HAP-1 (cell line): ENCODE measurements around the gene ETS2.
A peak's percentile ranks its signal among the peaks of the same experiment; 100 is the strongest.

ENCODE experiments used
- DNase-seq, 2 experiments: peaks; one replicate each; pipeline ENCODE4 v3.0.0-alpha.2; 2016 to 2020; ENCODE audit warnings: low spot score in 2 of 2
- H3K27me3 ChIP-seq: fragments of 250-450 bp; sonication (Bioruptor Pico); 2 replicates; pipeline ENCODE4 v1.5.1; 2020; ENCODE audit warnings: low read depth, mild to moderate bottlenecking, moderate library complexity
- H3K36me3 ChIP-seq: fragments of 250-450 bp; sonication (Bioruptor Pico); replicated peaks from 2 replicates; pipeline ENCODE4 v1.5.1; 2020; ENCODE audit warnings: mild to moderate bottlenecking
- H3K4me1 ChIP-seq: fragments of 250-450 bp; sonication (Bioruptor Pico); 2 replicates; pipeline ENCODE4 v1.5.1; 2020; ENCODE audit warnings: mild to moderate bottlenecking
- H3K4me3 ChIP-seq: fragments of 250-450 bp; sonication (Bioruptor Pico); 2 replicates; pipeline ENCODE4 v1.5.1; 2020; ENCODE audit warnings: mild to moderate bottlenecking, moderate library complexity
- H3K9me3 ChIP-seq: fragments of 250-450 bp; sonication (Bioruptor Pico); 2 replicates; pipeline ENCODE4 v1.5.1; 2020; ENCODE audit warnings: mild to moderate bottlenecking, moderate library complexity
- in situ Hi-C: fragments of 300-500 bp; cut with MboI; formaldehyde crosslinking; loops from 3 replicates; pipeline ENCODE4 v1.14.3; 2020; ENCODE audit warnings: low sequenced_read_pairs, inconsistent platforms, mixed read lengths

The ETS2 gene

GRCh38 chr21:38805328-38806152 is at the start of gene ETS2:
Gene ETS2 (plus strand): TSS chr21:38805929. CDS start chr21:38810035, 4,106 bp downstream.
- in situ Hi-C loops, result loop anchor here (10.0 to 25.0 kb wide), 2 partner anchors 369 to 582 kb away; a partner anchor contains a TSS
- H3K4me3 ChIP-seq, result peak within 1 kb of the TSS; percentile 71
- peaks cover 10% of the 10 kb centered on the region for H3K36me3 ChIP-seq
- H3K27me3 ChIP-seq, result no peaks in the 10 kb centered on the region
- no peaks in the 10 kb centered on the region for H3K9me3 ChIP-seq
- peak; percentile 92 to 94 for DNase-seq
- H3K4me1 ChIP-seq, result peaks cover 25% of the 10 kb centered on the region

- Histone ChIP-seq H3K9me3 (no peaks in the 10 kb centered on the region), H3K4me3 (no peak overlapping the region), H3K4me1 (no peaks in the 10 kb centered on the region), H3K27me3 (no peaks in the 10 kb centered on the region), H3K36me3 (no peaks in the 10 kb centered on the region)
- no peak for DNase-seq
- in situ Hi-C loops, result no loop called here
These were observed 49.0 kb upstream of the ETS2 start for GRCh38 chr21:38756746-38757145.

GRCh38 chr21:38758501-38759214 is 47.1 kb upstream of the ETS2 start:
- H3K27me3 ChIP-seq, result no peaks in the 10 kb centered on the region
- no peaks in the 10 kb centered on the region for H3K9me3 ChIP-seq
- in situ Hi-C loops, result no loop called here
- H3K4me1 ChIP-seq, result no peaks in the 10 kb centered on the region
- no peak overlapping the region for H3K4me3 ChIP-seq
- no peaks in the 10 kb centered on the region for H3K36me3 ChIP-seq
- DNase-seq, result no peak

- no peaks in the 10 kb centered on the region for H3K9me3 ChIP-seq
- no peaks in the 10 kb centered on the region for H3K36me3 ChIP-seq
- no peaks in the 10 kb centered on the region for H3K4me1 ChIP-seq
- no peak for DNase-seq
- in situ Hi-C loops, result no loop called here
- H3K27me3 ChIP-seq, result no peaks in the 10 kb centered on the region
- H3K4me3 ChIP-seq, result no peak overlapping the region
These were observed 46.3 kb upstream of the ETS2 start for GRCh38 chr21:38759413-38759812.

GRCh38 chr21:38760017-38760761 is 45.5 kb upstream of the ETS2 start:
- Histone ChIP-seq H3K9me3 (no peaks in the 10 kb centered on the region), H3K27me3 (no peaks in the 10 kb centered on the region), H3K4me1 (no peaks in the 10 kb centered on the region), H3K4me3 (no peak overlapping the region), H3K36me3 (no peaks in the 10 kb centered on the region)
- DNase-seq, result no peak
- in situ Hi-C loops, result no loop called here

GRCh38 chr21:38760762-38761155 is 45.0 kb upstream of the ETS2 start:
- H3K36me3 ChIP-seq, result no peaks in the 10 kb centered on the region
- H3K27me3 ChIP-seq, result no peaks in the 10 kb centered on the region
- in situ Hi-C loops, result no loop called here
- DNase-seq, result no peak
- no peak overlapping the region for H3K4me3 ChIP-seq
- H3K4me1 ChIP-seq, result no peaks in the 10 kb centered on the region
- no peaks in the 10 kb centered on the region for H3K9me3 ChIP-seq

- in situ Hi-C loops, result no loop called here
- Histone ChIP-seq H3K27me3 (no peaks in the 10 kb centered on the region), H3K9me3 (no peaks in the 10 kb centered on the region), H3K4me1 (no peaks in the 10 kb centered on the region), H3K4me3 (no peak overlapping the region), H3K36me3 (no peaks in the 10 kb centered on the region)
- DNase-seq, result no peak
These were observed 44.2 kb upstream of the ETS2 start for GRCh38 chr21:38761531-38761930.

GRCh38 chr21:38765056-38765455 is 40.7 kb upstream of the ETS2 start:
- Histone ChIP-seq H3K36me3 (no peaks in the 10 kb centered on the region), H3K9me3 (0 out of 2 replicates have a peak, but pooled peaks cover 2% of the 10 kb centered on the region), H3K27me3 (no peaks in the 10 kb centered on the region), H3K4me1 (no peaks in the 10 kb centered on the region), H3K4me3 (no peak overlapping the region)
- in situ Hi-C loops, result no loop called here
- no peak for DNase-seq

GRCh38 chr21:38766987-38767722 is 38.6 kb upstream of the ETS2 start:
- in situ Hi-C loops, result no loop called here
- H3K36me3 ChIP-seq, result no peaks in the 10 kb centered on the region
- DNase-seq, result no peak
- no peaks in the 10 kb centered on the region for H3K27me3 ChIP-seq
- no peak overlapping the region for H3K4me3 ChIP-seq
- 0 out of 2 replicates have a peak, but pooled peaks cover 2% of the 10 kb centered on the region for H3K9me3 ChIP-seq
- H3K4me1 ChIP-seq, result no peaks in the 10 kb centered on the region

GRCh38 chr21:38768471-38769063 is 37.2 kb upstream of the ETS2 start:
- no peak for DNase-seq
- Histone ChIP-seq H3K36me3 (no peaks in the 10 kb centered on the region), H3K4me3 (no peak overlapping the region), H3K9me3 (0 out of 2 replicates have a peak, but pooled peaks cover 2% of the 10 kb centered on the region), H3K4me1 (no peaks in the 10 kb centered on the region), H3K27me3 (no peaks in the 10 kb centered on the region)
- in situ Hi-C loops, result no loop called here

- no peak for DNase-seq
- Histone ChIP-seq H3K4me3 (no peak overlapping the region), H3K4me1 (no peaks in the 10 kb centered on the region)
These were observed 36.4 kb upstream of the ETS2 start for GRCh38 chr21:38769191-38769780.

GRCh38 chr21:38770660-38771059 is 35.1 kb upstream of the ETS2 start:
- in situ Hi-C loops, result no loop called here
- H3K36me3 ChIP-seq, result no peaks in the 10 kb centered on the region
- H3K9me3 ChIP-seq, result 0 out of 2 replicates have a peak, but pooled peaks cover 2% of the 10 kb centered on the region
- H3K4me3 ChIP-seq, result no peak overlapping the region
- no peaks in the 10 kb centered on the region for H3K27me3 ChIP-seq
- H3K4me1 ChIP-seq, result no peaks in the 10 kb centered on the region
- no peak for DNase-seq

More at GRCh38 chr21:38769191-38769780, 36.4 kb upstream of the ETS2 start:
- Histone ChIP-seq H3K9me3 (0 out of 2 replicates have a peak, but pooled peaks cover 2% of the 10 kb centered on the region), H3K36me3 (no peaks in the 10 kb centered on the region), H3K27me3 (no peaks in the 10 kb centered on the region)
- in situ Hi-C loops, result no loop called here
